Right lobe of liver (tissue), 4 donors: ENCODE data around the gene CDKN3.

Experiments used
- POLR2A ChIP-seq: fragments of 450-650 bp; IDR thresholded peaks from one replicate; pipeline ENCODE4 v1.6.1; 2017; ENCODE audit warnings: antibody characterized with exemption, mild to moderate bottlenecking
- TF ChIP-seq, protein P1 (sequence below), 4 donors: fragments of 200-600 bp in 3 of 4; fragments of 450-650 bp in 1 of 4; IDR thresholded peaks; one replicate each; pipeline versions ENCODE4 v1.5.1 to v1.8.0; 2016 to 2022; ENCODE audit warnings: antibody characterized with exemption in 4 of 4, mild to moderate bottlenecking in 2 of 4
- donor health status: DM: no; HTN: no; CAD: no.
- donor health status: DM: no; HTN: no; CAD: no.
- donor health status: DM: no; HTN: yes; CAD: no.

GRCh38 chr14:54395716-54396115, 1.1 kb upstream of the CDKN3 start:
- TF ChIP-seq, protein P1, sequence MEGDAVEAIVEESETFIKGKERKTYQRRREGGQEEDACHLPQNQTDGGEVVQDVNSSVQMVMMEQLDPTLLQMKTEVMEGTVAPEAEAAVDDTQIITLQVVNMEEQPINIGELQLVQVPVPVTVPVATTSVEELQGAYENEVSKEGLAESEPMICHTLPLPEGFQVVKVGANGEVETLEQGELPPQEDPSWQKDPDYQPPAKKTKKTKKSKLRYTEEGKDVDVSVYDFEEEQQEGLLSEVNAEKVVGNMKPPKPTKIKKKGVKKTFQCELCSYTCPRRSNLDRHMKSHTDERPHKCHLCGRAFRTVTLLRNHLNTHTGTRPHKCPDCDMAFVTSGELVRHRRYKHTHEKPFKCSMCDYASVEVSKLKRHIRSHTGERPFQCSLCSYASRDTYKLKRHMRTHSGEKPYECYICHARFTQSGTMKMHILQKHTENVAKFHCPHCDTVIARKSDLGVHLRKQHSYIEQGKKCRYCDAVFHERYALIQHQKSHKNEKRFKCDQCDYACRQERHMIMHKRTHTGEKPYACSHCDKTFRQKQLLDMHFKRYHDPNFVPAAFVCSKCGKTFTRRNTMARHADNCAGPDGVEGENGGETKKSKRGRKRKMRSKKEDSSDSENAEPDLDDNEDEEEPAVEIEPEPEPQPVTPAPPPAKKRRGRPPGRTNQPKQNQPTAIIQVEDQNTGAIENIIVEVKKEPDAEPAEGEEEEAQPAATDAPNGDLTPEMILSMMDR (IDR thresholded peaks at IDR 0.05), result no peak
- TF ChIP-seq POLR2A, result no peak
